NB4 (cell line): ENCODE results near the gene KCNQ4.

Experiments used
- CTCF ChIP-seq: IDR thresholded peaks from one replicate; pipeline ENCODE4 v1.5.1; 2012; ENCODE audit warnings: low read depth, low read length
- POLR2A ChIP-seq: IDR thresholded peaks from 2 replicates; pipeline ENCODE4 v1.6.1; 2011; ENCODE audit warnings: mild to moderate bottlenecking; ENCODE audit not compliant: insufficient read length; ENCODE audit errors: extremely low read depth

DNA sequence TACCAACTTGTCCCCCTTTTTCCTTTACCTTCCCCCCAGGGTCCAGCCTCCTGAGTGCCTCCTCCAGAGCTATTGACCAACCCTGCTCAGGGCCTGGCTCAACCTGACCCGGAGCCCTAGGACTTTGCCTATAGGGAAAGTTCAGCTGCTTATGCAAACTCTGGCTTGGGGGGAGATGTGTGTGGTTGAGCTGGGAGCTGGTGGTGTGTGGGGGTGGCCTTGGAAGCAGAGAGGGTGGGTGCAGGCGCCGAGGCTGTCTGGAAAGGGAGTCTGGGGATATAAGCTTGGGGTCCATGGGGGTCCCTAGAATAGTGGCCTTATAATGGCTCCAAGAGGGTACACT is 14.1 kb downstream of the KCNQ4 start:
- no peak for TF ChIP-seq CTCF
- TF ChIP-seq POLR2A = no peak
